ENCODE data around the gene AIF1L. TPM values are rescaled to one million over a fixed set of nuclear protein-coding genes. Genes with fewer than 3 reads are reported as not detected.

AIF1L gene
- total and polyA plus RNA-seq, 7 donors, result 2.4 to 11.6 (median 3.2) TPM

DNA sequence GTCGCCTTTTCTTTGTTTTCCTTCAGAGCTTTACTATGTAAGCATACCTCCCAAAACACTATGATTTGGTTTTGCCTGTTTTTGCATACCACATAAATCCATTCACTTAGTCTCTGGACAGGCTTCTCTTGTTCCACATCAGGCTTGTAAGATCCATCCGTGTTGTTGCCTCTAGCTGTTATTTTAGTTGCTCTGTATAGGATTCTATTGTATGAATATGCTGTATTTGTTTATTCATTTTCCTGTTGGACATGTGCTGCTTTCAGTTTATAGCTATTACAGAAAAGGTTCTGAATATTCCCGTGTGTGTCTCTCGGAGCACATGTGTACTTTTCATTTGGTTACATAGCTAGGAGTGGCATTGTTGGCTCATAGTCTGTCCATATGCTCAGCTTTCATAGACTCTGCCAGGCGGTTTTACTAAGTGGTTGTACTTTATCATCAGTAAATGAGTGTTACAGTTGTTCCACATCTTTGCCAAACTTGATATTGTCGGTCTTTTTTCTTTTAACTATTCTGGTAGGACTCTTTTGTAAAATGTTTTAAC lies 70.9 kb downstream of the AIF1L start:
- peaks cover 18 to 63% (median 27%) of the 10 kb centered on the region in 4 donors for H3K36me3 ChIP-seq
- WGBS, 2 donors, result 16 to 59% methylated on average over 6 of the region's 6 CpGs
- DNase-seq, result no peak
- peaks cover 0 to 7% (median 0%) of the 10 kb centered on the region in 4 donors for H3K4me1 ChIP-seq
- no peaks in the 10 kb centered on the region for H3K9me3 ChIP-seq
- TF ChIP-seq POLR2AphosphoS5 (IDR thresholded peaks at IDR 0.05) (no peak), POLR2A (IDR thresholded peaks at IDR 0.05) (no peak), EP300 (IDR thresholded peaks at IDR 0.05) (no peak)
- TF ChIP-seq, protein P1, sequence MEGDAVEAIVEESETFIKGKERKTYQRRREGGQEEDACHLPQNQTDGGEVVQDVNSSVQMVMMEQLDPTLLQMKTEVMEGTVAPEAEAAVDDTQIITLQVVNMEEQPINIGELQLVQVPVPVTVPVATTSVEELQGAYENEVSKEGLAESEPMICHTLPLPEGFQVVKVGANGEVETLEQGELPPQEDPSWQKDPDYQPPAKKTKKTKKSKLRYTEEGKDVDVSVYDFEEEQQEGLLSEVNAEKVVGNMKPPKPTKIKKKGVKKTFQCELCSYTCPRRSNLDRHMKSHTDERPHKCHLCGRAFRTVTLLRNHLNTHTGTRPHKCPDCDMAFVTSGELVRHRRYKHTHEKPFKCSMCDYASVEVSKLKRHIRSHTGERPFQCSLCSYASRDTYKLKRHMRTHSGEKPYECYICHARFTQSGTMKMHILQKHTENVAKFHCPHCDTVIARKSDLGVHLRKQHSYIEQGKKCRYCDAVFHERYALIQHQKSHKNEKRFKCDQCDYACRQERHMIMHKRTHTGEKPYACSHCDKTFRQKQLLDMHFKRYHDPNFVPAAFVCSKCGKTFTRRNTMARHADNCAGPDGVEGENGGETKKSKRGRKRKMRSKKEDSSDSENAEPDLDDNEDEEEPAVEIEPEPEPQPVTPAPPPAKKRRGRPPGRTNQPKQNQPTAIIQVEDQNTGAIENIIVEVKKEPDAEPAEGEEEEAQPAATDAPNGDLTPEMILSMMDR (IDR thresholded peaks at IDR 0.05), result no peak
- H3K27ac ChIP-seq, result no peak overlapping the region
- no peaks in the 10 kb centered on the region for H3K27me3 ChIP-seq
- intact Hi-C loops (cut with DNase I), result no loop called here
- no peak overlapping the region for H3K4me3 ChIP-seq

DNA sequence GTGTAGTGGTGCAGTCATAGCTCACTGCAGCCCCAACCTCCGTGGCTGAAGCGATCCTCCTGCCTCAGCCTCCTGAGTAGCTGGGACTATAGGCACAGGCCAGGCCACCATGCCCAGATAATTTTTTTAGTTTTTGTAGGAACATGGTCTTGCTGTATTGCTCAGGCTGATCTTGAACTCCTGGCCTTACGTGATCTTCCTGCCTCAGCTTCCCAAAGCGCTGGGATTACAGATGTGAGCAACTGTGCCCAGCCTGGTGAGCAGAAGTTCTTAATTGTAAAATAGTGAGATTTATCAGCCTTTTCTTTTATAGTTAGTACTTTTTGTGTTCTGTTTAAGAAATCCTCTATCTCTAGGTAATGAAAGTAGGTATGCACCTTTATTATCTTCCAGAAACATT lies 71.6 kb downstream of the AIF1L start:
- 68 to 94% methylated on average over 4 of the region's 4 CpGs for WGBS, 2 donors
- Histone ChIP-seq H3K4me3 (no peak overlapping the region), H3K9me3 (no peaks in the 10 kb centered on the region), H3K27ac (no peak overlapping the region), H3K27me3 (no peaks in the 10 kb centered on the region), H3K4me1 (peaks cover 0 to 7% (median 0%) of the 10 kb centered on the region in 4 donors), H3K36me3 (peaks cover 17 to 57% (median 23%) of the 10 kb centered on the region in 4 donors)
- no peak for DNase-seq
- intact Hi-C loops (cut with DNase I), result no loop called here
- TF ChIP-seq POLR2A (IDR thresholded peaks at IDR 0.05) (no peak), POLR2AphosphoS5 (IDR thresholded peaks at IDR 0.05) (no peak), EP300 (IDR thresholded peaks at IDR 0.05) (no peak)
- TF ChIP-seq, protein P1 (IDR thresholded peaks at IDR 0.05), result no peak

DNA sequence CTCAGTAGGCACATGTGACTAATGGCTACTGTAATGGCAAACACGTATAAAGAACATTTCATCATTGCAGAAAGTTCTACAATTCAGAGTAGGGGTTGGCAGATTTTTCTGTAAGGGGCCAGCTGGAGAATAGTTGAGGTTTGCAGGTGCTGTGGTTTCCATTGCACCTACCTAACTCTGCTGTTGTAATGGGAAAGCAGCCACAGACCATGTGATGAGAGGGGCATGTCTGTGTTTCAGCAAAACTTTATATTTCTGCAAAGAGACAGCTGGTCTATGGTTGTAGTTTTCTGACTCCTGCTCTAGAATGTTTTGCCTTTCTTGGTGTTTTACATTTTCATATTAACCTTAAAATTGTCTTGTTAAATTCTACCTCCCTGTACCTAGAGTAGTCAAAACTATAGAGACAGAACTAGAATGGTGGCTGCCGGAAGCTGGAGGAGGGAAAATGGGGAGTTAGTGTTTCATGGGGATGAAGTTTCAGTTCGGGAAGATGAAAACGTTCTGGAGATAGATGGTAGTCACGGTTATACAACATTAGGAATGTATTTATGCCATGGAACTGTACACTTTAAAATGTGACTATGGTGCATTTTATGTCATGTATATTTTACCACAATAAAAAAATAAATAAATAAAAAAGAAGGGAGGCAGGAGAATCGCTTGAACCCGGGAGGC lies 73.4 kb downstream of the AIF1L start:
- Histone ChIP-seq H3K27ac (no peak overlapping the region), H3K4me1 (peaks cover 0 to 7% (median 0%) of the 10 kb centered on the region in 4 donors), H3K4me3 (no peak overlapping the region), H3K9me3 (no peaks in the 10 kb centered on the region), H3K36me3 (peaks cover 3 to 52% (median 7%) of the 10 kb centered on the region in 4 donors), H3K27me3 (no peaks in the 10 kb centered on the region)
- intact Hi-C loops (cut with DNase I), result no loop called here
- TF ChIP-seq, protein P1 (IDR thresholded peaks at IDR 0.05), result no peak
- TF ChIP-seq POLR2A (IDR thresholded peaks at IDR 0.05) (no peak), POLR2AphosphoS5 (IDR thresholded peaks at IDR 0.05) (no peak), EP300 (IDR thresholded peaks at IDR 0.05) (no peak)
- no peak for DNase-seq
- WGBS, 2 donors, result 92% methylated on average over 7 of the region's 7 CpGs

Small RNA genes lying within 50 kb of the gene (small RNA-seq; reads per million reads assigned to genes)
- 0 reads per million in 3 donors for gene RNU6-881P

Other genes with a start within 250 kb of the AIF1L start
- not detected for gene QRFP, start 199.7 kb upstream of the AIF1L start, total RNA-seq
- gene QRFP, start 199.7 kb upstream of the AIF1L start, polyA plus RNA-seq, result under 1 TPM in 1 of 3 donors, not detected in 2; 0.20 TPM
- under 1 TPM in 1 of 4 donors, not detected in 3; 0.36 TPM for gene FIBCD1, start 157.3 kb upstream of the AIF1L start, total RNA-seq
- 10 to 100 TPM in 2 of 3 donors, 1 to 10 TPM in 1; 9.6 to 11.9 (median 11.6) TPM for gene FIBCD1, start 157.3 kb upstream of the AIF1L start, polyA plus RNA-seq
- under 1 TPM in 3 of 4 donors, not detected in 1; under 0.01 to 0.55 (median 0.14) TPM for gene LAMC3, start 87.4 kb upstream of the AIF1L start, total RNA-seq
- gene LAMC3, start 87.4 kb upstream of the AIF1L start, polyA plus RNA-seq, result 1 to 10 TPM in 1 of 3 donors, under 1 TPM in 1, not detected in 1; 0.46 to 1.4 TPM
- 10 to 100 TPM; 28.5 to 87.5 (median 38.9) TPM for gene NUP214, start 29.1 kb downstream of the AIF1L start, total RNA-seq
- gene NUP214, start 29.1 kb downstream of the AIF1L start, polyA plus RNA-seq, result 10 to 100 TPM in 2 of 3 donors, 1 to 10 TPM in 1; 9.2 to 22.0 (median 21.0) TPM
- gene FAM78A, start 180.0 kb downstream of the AIF1L start, total RNA-seq, result 1 to 10 TPM; 1.2 to 3.0 (median 2.2) TPM
- 10 to 100 TPM in 1 of 3 donors, 1 to 10 TPM in 1, under 1 TPM in 1; 0.60 to 11.9 (median 1.4) TPM for gene FAM78A, start 180.0 kb downstream of the AIF1L start, polyA plus RNA-seq
- gene PLPP7, start 193.2 kb downstream of the AIF1L start, total RNA-seq, result 10 to 100 TPM; 14.3 to 31.9 (median 16.8) TPM
- 1 to 10 TPM in 2 of 3 donors, under 1 TPM in 1; 0.46 to 1.8 (median 1.5) TPM for gene PLPP7, start 193.2 kb downstream of the AIF1L start, polyA plus RNA-seq